ENCODE results near the gene MTARC1. TPM values are rescaled to one million over a fixed set of nuclear protein-coding genes. Genes with fewer than 3 reads are reported as not detected.

MTARC1 gene
- total and polyA plus RNA-seq, 2 donors = 1.8 to 3.3 TPM

- peaks cover 0 to 4% of the 10 kb centered on the region in 2 donors for H3K4me1 ChIP-seq (ENCODE audit: control insufficient read depth in 2 of 2, insufficient read depth in 2 of 2, low read length in 2 of 2)
- peaks cover 18 to 34% of the 10 kb centered on the region in 2 donors for H3K27me3 ChIP-seq (ENCODE audit: control insufficient read depth in 2 of 2, insufficient read depth in 1 of 2, low read length in 1 of 2)
- H3K4me3 ChIP-seq (ENCODE audit: low read length in 2 of 2) = no peak overlapping the region
- H3K36me3 ChIP-seq (ENCODE audit: control insufficient read depth in 2 of 2, insufficient read depth in 2 of 2, low read length in 1 of 2) = no peaks in the 10 kb centered on the region
- no peaks in the 10 kb centered on the region for H3K9me3 ChIP-seq (ENCODE audit: control insufficient read depth in 2 of 2, insufficient read depth in 1 of 2, low read length in 1 of 2)
- no peak for DNase-seq (ENCODE audit: low read depth in 6 of 9, low spot score in 9 of 9)
- H3K27ac ChIP-seq (ENCODE audit: low read depth in 1 of 2, low read length in 1 of 2) = no peak overlapping the region
- WGBS = 97% methylated on average over 4 of the region's 4 CpGs
Measured at GRCh38 chr1:220784751-220785150, 2.0 kb upstream of the MTARC1 start.

GRCh38 chr1:220785166-220786056, 1.3 kb upstream of the MTARC1 start:
- Histone ChIP-seq H3K4me3 (ENCODE audit: low read length in 2 of 2) (no peak overlapping the region), H3K9me3 (ENCODE audit: control insufficient read depth in 2 of 2, insufficient read depth in 1 of 2, low read length in 1 of 2) (no peaks in the 10 kb centered on the region), H3K27ac (ENCODE audit: low read depth in 1 of 2, low read length in 1 of 2) (no peak overlapping the region), H3K27me3 (ENCODE audit: control insufficient read depth in 2 of 2, insufficient read depth in 1 of 2, low read length in 1 of 2) (peaks cover 18 to 34% of the 10 kb centered on the region in 2 donors), H3K36me3 (ENCODE audit: control insufficient read depth in 2 of 2, insufficient read depth in 2 of 2, low read length in 1 of 2) (no peaks in the 10 kb centered on the region), H3K4me1 (ENCODE audit: control insufficient read depth in 2 of 2, insufficient read depth in 2 of 2, low read length in 2 of 2) (peaks cover 0 to 4% of the 10 kb centered on the region in 2 donors)
- WGBS = 96% methylated on average over 11 of the region's 11 CpGs
- no peak for DNase-seq (ENCODE audit: low read depth in 6 of 9, low spot score in 9 of 9)

- Histone ChIP-seq H3K36me3 (ENCODE audit: control insufficient read depth in 2 of 2, insufficient read depth in 2 of 2, low read length in 1 of 2) (no peaks in the 10 kb centered on the region), H3K9me3 (ENCODE audit: control insufficient read depth in 2 of 2, insufficient read depth in 1 of 2, low read length in 1 of 2) (no peaks in the 10 kb centered on the region), H3K4me1 (ENCODE audit: control insufficient read depth in 2 of 2, insufficient read depth in 2 of 2, low read length in 2 of 2) (peaks cover 0 to 4% of the 10 kb centered on the region in 2 donors), H3K27ac (ENCODE audit: low read depth in 1 of 2, low read length in 1 of 2) (no peak overlapping the region), H3K27me3 (ENCODE audit: control insufficient read depth in 2 of 2, insufficient read depth in 1 of 2, low read length in 1 of 2) (peaks cover 18 to 34% of the 10 kb centered on the region in 2 donors), H3K4me3 (ENCODE audit: low read length in 2 of 2) (peak overlapping the region; percentile 21 to 30)
- WGBS = 26% methylated on average over 13 of the region's 13 CpGs
- DNase-seq (ENCODE audit: low read depth in 6 of 9, low spot score in 9 of 9) = no peak
Measured at GRCh38 chr1:220786057-220786336, 716 bp upstream of the MTARC1 start.

- Histone ChIP-seq H3K4me3 (ENCODE audit: low read length in 2 of 2) (peak overlapping the region in 1 of 2 donors; percentile 30), H3K27ac (ENCODE audit: low read depth in 1 of 2, low read length in 1 of 2) (no peak overlapping the region), H3K4me1 (ENCODE audit: control insufficient read depth in 2 of 2, insufficient read depth in 2 of 2, low read length in 2 of 2) (peaks cover 0 to 4% of the 10 kb centered on the region in 2 donors), H3K36me3 (ENCODE audit: control insufficient read depth in 2 of 2, insufficient read depth in 2 of 2, low read length in 1 of 2) (no peaks in the 10 kb centered on the region), H3K27me3 (ENCODE audit: control insufficient read depth in 2 of 2, insufficient read depth in 1 of 2, low read length in 1 of 2) (peaks cover 18 to 34% of the 10 kb centered on the region in 2 donors), H3K9me3 (ENCODE audit: control insufficient read depth in 2 of 2, insufficient read depth in 1 of 2, low read length in 1 of 2) (no peaks in the 10 kb centered on the region)
- DNase-seq (ENCODE audit: low read depth in 6 of 9, low spot score in 9 of 9) = peak in 1 of 9 donors; percentile 6
- WGBS = 11% methylated on average over 32 of the region's 32 CpGs
Measured at GRCh38 chr1:220787069-220787619, 431 bp downstream of the MTARC1 start.

GRCh38 chr1:220788900-220789299, 2.2 kb downstream of the MTARC1 start:
- Histone ChIP-seq H3K9me3 (ENCODE audit: control insufficient read depth in 2 of 2, insufficient read depth in 1 of 2, low read length in 1 of 2) (no peaks in the 10 kb centered on the region), H3K4me3 (ENCODE audit: low read length in 2 of 2) (no peak overlapping the region), H3K4me1 (ENCODE audit: control insufficient read depth in 2 of 2, insufficient read depth in 2 of 2, low read length in 2 of 2) (peaks cover 0 to 4% of the 10 kb centered on the region in 2 donors), H3K27ac (ENCODE audit: low read depth in 1 of 2, low read length in 1 of 2) (no peak overlapping the region), H3K36me3 (ENCODE audit: control insufficient read depth in 2 of 2, insufficient read depth in 2 of 2, low read length in 1 of 2) (no peaks in the 10 kb centered on the region), H3K27me3 (ENCODE audit: control insufficient read depth in 2 of 2, insufficient read depth in 1 of 2, low read length in 1 of 2) (peaks cover 18 to 34% of the 10 kb centered on the region in 2 donors)
- WGBS = 95% methylated on average over 7 of the region's 7 CpGs
- DNase-seq (ENCODE audit: low read depth in 6 of 9, low spot score in 9 of 9) = no peak

GRCh38 chr1:220789532-220790147, 2.9 kb downstream of the MTARC1 start:
- peaks cover 18 to 34% of the 10 kb centered on the region in 2 donors for H3K27me3 ChIP-seq (ENCODE audit: control insufficient read depth in 2 of 2, insufficient read depth in 1 of 2, low read length in 1 of 2)
- H3K36me3 ChIP-seq (ENCODE audit: control insufficient read depth in 2 of 2, insufficient read depth in 2 of 2, low read length in 1 of 2) = no peaks in the 10 kb centered on the region
- H3K4me1 ChIP-seq (ENCODE audit: control insufficient read depth in 2 of 2, insufficient read depth in 2 of 2, low read length in 2 of 2) = peaks cover 0 to 4% of the 10 kb centered on the region in 2 donors
- H3K9me3 ChIP-seq (ENCODE audit: control insufficient read depth in 2 of 2, insufficient read depth in 1 of 2, low read length in 1 of 2) = no peaks in the 10 kb centered on the region
- 91% methylated on average over 2 of the region's 2 CpGs for WGBS
- no peak for DNase-seq (ENCODE audit: low read depth in 6 of 9, low spot score in 9 of 9)
- H3K27ac ChIP-seq (ENCODE audit: low read depth in 1 of 2, low read length in 1 of 2) = no peak overlapping the region
- H3K4me3 ChIP-seq (ENCODE audit: low read length in 2 of 2) = no peak overlapping the region

GRCh38 chr1:220791285-220791684, 4.6 kb downstream of the MTARC1 start:
- H3K4me1 ChIP-seq (ENCODE audit: control insufficient read depth in 2 of 2, insufficient read depth in 2 of 2, low read length in 2 of 2) = no peaks in the 10 kb centered on the region
- H3K9me3 ChIP-seq (ENCODE audit: control insufficient read depth in 2 of 2, insufficient read depth in 1 of 2, low read length in 1 of 2) = no peaks in the 10 kb centered on the region
- no peaks in the 10 kb centered on the region for H3K36me3 ChIP-seq (ENCODE audit: control insufficient read depth in 2 of 2, insufficient read depth in 2 of 2, low read length in 1 of 2)
- peak in 1 of 9 donors; percentile 9 for DNase-seq (ENCODE audit: low read depth in 6 of 9, low spot score in 9 of 9)
- WGBS = 44% methylated on average over 6 of the region's 6 CpGs
- H3K4me3 ChIP-seq (ENCODE audit: low read length in 2 of 2) = no peak overlapping the region
- H3K27ac ChIP-seq (ENCODE audit: low read depth in 1 of 2, low read length in 1 of 2) = no peak overlapping the region
- peaks cover 13 to 18% of the 10 kb centered on the region in 2 donors for H3K27me3 ChIP-seq (ENCODE audit: control insufficient read depth in 2 of 2, insufficient read depth in 1 of 2, low read length in 1 of 2)

- H3K4me3 ChIP-seq (ENCODE audit: low read length in 2 of 2) = no peak overlapping the region
Measured at GRCh38 chr1:220791956-220792355, 5.2 kb downstream of the MTARC1 start.

GRCh38 chr1:220796530-220796929, 9.8 kb downstream of the MTARC1 start:
- no peak for DNase-seq (ENCODE audit: low read depth in 6 of 9, low spot score in 9 of 9)
- Histone ChIP-seq H3K27ac (ENCODE audit: low read depth in 1 of 2, low read length in 1 of 2) (no peak overlapping the region), H3K4me3 (ENCODE audit: low read length in 2 of 2) (no peak overlapping the region), H3K9me3 (ENCODE audit: control insufficient read depth in 2 of 2, insufficient read depth in 1 of 2, low read length in 1 of 2) (no peaks in the 10 kb centered on the region), H3K36me3 (ENCODE audit: control insufficient read depth in 2 of 2, insufficient read depth in 2 of 2, low read length in 1 of 2) (no peaks in the 10 kb centered on the region), H3K27me3 (ENCODE audit: control insufficient read depth in 2 of 2, insufficient read depth in 1 of 2, low read length in 1 of 2) (no peaks in the 10 kb centered on the region), H3K4me1 (ENCODE audit: control insufficient read depth in 2 of 2, insufficient read depth in 2 of 2, low read length in 2 of 2) (no peaks in the 10 kb centered on the region)
- 95% methylated on average over 10 of the region's 10 CpGs for WGBS

More at GRCh38 chr1:220791956-220792355, 5.2 kb downstream of the MTARC1 start:
- DNase-seq (ENCODE audit: low read depth in 6 of 9, low spot score in 9 of 9) = no peak
- Histone ChIP-seq H3K9me3 (ENCODE audit: control insufficient read depth in 2 of 2, insufficient read depth in 1 of 2, low read length in 1 of 2) (no peaks in the 10 kb centered on the region), H3K27me3 (ENCODE audit: control insufficient read depth in 2 of 2, insufficient read depth in 1 of 2, low read length in 1 of 2) (peaks cover 6 to 12% of the 10 kb centered on the region in 2 donors), H3K36me3 (ENCODE audit: control insufficient read depth in 2 of 2, insufficient read depth in 2 of 2, low read length in 1 of 2) (no peaks in the 10 kb centered on the region), H3K4me1 (ENCODE audit: control insufficient read depth in 2 of 2, insufficient read depth in 2 of 2, low read length in 2 of 2) (no peaks in the 10 kb centered on the region), H3K27ac (ENCODE audit: low read depth in 1 of 2, low read length in 1 of 2) (no peak overlapping the region)
- WGBS = 93% methylated on average over 5 of the region's 5 CpGs
